Measurements from ENCODE around the gene TENM4. TPM values are rescaled to one million over a fixed set of nuclear protein-coding genes. Genes with fewer than 3 reads are reported as not detected.

The TENM4 gene
- total RNA-seq, 1 donor from 2014 or later = 50.7 TPM

- no peak for DNase-seq
- H3K36me3 Mint-ChIP-seq (ENCODE audit: unreplicated experiment) = no peaks in the 10 kb centered on the region
- H3K4me1 Mint-ChIP-seq (ENCODE audit: low read depth, unreplicated experiment) = peaks cover 18% of the 10 kb centered on the region
- H3K27ac Mint-ChIP-seq (ENCODE audit: unreplicated experiment) = no peak overlapping the region
- peaks cover 2% of the 10 kb centered on the region for H3K27me3 Mint-ChIP-seq (ENCODE audit: unreplicated experiment)
- no peaks in the 10 kb centered on the region for H3K9me3 Mint-ChIP-seq (ENCODE audit: unreplicated experiment)
- H3K4me3 Mint-ChIP-seq (ENCODE audit: unreplicated experiment) = no peak overlapping the region
- TF ChIP-seq CTCF (IDR thresholded peaks at IDR 0.05; ENCODE audit: partially characterized antibody, unreplicated experiment) = no peak
These were observed 266.5 kb downstream of the TENM4 start for GRCh38 chr11:79174045-79175008.

GRCh38 chr11:79173615-79174014, 267.2 kb downstream of the TENM4 start:
- TF ChIP-seq CTCF (IDR thresholded peaks at IDR 0.05; ENCODE audit: partially characterized antibody, unreplicated experiment) = no peak
- Mint-ChIP-seq H3K9me3 (ENCODE audit: unreplicated experiment) (no peaks in the 10 kb centered on the region), H3K36me3 (ENCODE audit: unreplicated experiment) (no peaks in the 10 kb centered on the region), H3K4me1 (ENCODE audit: low read depth, unreplicated experiment) (peaks cover 23% of the 10 kb centered on the region), H3K27ac (ENCODE audit: unreplicated experiment) (no peak overlapping the region), H3K4me3 (ENCODE audit: unreplicated experiment) (no peak overlapping the region), H3K27me3 (ENCODE audit: unreplicated experiment) (peaks cover 2% of the 10 kb centered on the region)
- DNase-seq = no peak

GRCh38 chr11:79170321-79170720, 270.5 kb downstream of the TENM4 start:
- Mint-ChIP-seq H3K4me1 (ENCODE audit: low read depth, unreplicated experiment) (peaks cover 23% of the 10 kb centered on the region), H3K27ac (ENCODE audit: unreplicated experiment) (no peak overlapping the region), H3K27me3 (ENCODE audit: unreplicated experiment) (no peaks in the 10 kb centered on the region), H3K36me3 (ENCODE audit: unreplicated experiment) (peaks cover 6% of the 10 kb centered on the region), H3K4me3 (ENCODE audit: unreplicated experiment) (no peak overlapping the region), H3K9me3 (ENCODE audit: unreplicated experiment) (no peaks in the 10 kb centered on the region)
- DNase-seq = no peak
- TF ChIP-seq CTCF (IDR thresholded peaks at IDR 0.05; ENCODE audit: partially characterized antibody, unreplicated experiment) = no peak

- Mint-ChIP-seq H3K27me3 (ENCODE audit: unreplicated experiment) (no peaks in the 10 kb centered on the region), H3K4me1 (ENCODE audit: low read depth, unreplicated experiment) (peaks cover 15% of the 10 kb centered on the region), H3K36me3 (ENCODE audit: unreplicated experiment) (peaks cover 6% of the 10 kb centered on the region), H3K9me3 (ENCODE audit: unreplicated experiment) (no peaks in the 10 kb centered on the region), H3K27ac (ENCODE audit: unreplicated experiment) (no peak overlapping the region), H3K4me3 (ENCODE audit: unreplicated experiment) (no peak overlapping the region)
- no peak for TF ChIP-seq CTCF (IDR thresholded peaks at IDR 0.05; ENCODE audit: partially characterized antibody, unreplicated experiment)
- no peak for DNase-seq
These were observed 272.2 kb downstream of the TENM4 start for GRCh38 chr11:79168530-79169110.
